Measurements from ENCODE around the gene DDC.
"Not testable (repeated sequence)": the region's sequence is repeated elsewhere in the genome, so short reads cannot be mapped to it uniquely, and the experiment has no call there.

Gene DDC

DNA sequence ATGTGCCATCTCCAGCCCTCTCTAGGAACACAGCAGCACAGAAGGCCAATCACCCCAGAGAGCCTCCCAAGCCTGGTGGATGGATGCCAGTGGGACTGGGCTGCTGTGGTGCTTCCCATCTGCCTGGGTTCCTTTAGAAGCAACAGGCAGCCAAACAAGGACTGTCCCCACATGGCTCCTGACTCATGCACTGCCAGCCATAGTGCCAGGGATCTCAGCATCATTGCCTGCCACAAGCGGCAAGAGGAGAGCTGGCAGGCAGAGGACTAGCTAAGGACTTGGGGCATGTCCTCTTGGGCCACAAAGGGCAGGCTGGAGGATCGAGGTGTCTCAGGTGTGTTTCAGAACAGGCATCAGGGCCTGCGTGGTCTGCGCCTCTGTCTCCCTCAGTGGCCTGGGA lies 91.7 kb downstream of the DDC start:
- DNase-seq (no peak), ATAC-seq (no peak)
- Mint-ChIP-seq H3K27ac (peak overlapping the region in 1 of 2 donors; percentile 67), H3K4me1 (peaks cover 6% of the 10 kb centered on the region), H3K27me3 (peaks cover 24% of the 10 kb centered on the region), H3K4me3 (no peak overlapping the region), H3K9me3 (no peaks in the 10 kb centered on the region)

DNA sequence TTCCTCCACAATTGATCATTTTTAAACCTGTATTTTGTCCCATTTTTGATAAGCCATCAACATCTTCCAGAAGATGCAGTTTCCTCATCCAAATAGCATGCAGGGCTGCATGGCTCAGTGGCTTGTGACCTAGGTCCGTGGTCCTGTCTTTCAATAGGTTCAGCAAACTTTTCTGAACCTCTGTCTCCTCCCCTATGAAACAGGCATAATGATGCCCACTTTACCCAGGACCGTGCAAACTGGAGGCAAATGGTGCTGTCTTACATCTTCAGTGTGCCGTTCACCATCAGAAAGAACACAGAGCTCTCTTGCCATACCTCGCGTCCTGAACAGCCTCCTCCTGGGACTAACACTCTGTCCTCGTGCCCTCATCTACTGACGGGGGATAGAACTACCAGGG lies 92.8 kb downstream of the DDC start:
- peaks cover 24% of the 10 kb centered on the region for H3K27me3 Mint-ChIP-seq
- no peaks in the 10 kb centered on the region for H3K9me3 Mint-ChIP-seq
- ATAC-seq (no peak), DNase-seq (no peak)
- peak overlapping the region in 1 of 2 donors; percentile 51 for H3K27ac Mint-ChIP-seq
- H3K4me3 Mint-ChIP-seq, result no peak overlapping the region
- peaks cover 17% of the 10 kb centered on the region for H3K4me1 Mint-ChIP-seq

DNA sequence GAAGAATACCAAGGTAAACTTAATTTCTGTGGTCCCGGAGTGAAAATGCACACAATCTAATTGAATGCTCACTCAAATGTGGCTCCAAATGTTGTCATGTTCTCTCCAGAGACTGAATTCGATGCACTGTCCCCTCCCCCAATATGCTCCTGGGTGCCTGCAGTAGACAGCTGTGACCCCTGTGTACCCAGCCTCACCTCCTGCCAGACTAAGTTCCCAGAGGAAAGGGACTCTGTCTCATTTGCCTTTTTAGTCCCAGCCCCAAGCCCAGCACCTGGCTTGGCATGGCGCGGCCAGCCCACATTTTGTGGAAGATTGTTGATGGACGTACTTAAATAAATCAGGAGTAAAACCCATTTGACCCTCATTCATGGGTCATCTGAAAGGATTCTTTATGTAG lies 93.2 kb downstream of the DDC start:
- peaks cover 20% of the 10 kb centered on the region for H3K4me1 Mint-ChIP-seq
- ATAC-seq, result no peak
- H3K27ac Mint-ChIP-seq, result no peak overlapping the region
- no peak overlapping the region for H3K4me3 Mint-ChIP-seq
- no peaks in the 10 kb centered on the region for H3K9me3 Mint-ChIP-seq
- peaks cover 24% of the 10 kb centered on the region for H3K27me3 Mint-ChIP-seq
- DNase-seq, result no peak

DNA sequence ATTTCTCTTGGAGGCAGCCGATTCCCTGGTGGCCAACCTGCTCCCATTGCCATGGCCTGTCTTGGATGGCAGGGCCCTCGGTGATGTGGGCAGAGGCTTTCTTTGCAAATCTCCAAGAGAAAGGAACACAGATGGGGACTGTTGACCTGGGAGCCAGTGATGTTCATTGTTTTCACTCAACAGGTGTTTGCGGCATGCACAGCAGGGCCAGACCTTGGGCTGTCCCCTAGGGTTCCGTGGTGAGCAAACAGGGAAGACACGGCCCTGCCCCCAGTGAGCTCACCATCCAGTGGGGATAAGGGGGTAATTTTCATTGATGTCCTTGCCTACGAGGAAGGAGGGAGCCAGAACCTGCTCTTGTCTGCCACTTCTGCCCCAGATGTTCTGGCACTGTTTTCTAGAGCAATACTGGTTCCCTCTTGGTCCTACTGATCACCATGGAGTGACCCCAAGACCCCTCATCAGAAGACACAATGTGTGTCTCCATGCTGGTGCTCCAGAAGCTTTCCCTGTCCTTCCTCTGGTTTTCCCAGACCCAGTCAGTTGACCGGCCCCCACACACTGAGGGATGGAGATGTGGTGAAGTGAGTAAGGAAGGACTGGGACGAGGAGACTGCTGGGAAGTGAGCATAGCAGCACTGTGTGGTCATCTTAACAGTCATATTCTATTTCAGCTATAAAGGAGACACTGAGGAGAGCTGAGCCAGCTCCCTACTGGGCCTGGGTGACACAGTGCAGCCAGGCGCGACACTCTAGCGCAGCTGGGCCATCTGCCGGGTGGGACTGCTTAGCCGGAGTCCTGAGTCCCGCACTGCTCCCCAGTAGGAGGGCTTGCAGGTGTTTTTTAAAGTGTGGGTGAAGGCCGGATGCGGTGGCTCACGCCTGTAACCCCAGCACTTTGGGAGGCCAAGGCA lies 94.7 kb downstream of the DDC start:
- H3K27ac Mint-ChIP-seq, result no peak overlapping the region
- peaks cover 17% of the 10 kb centered on the region for H3K27me3 Mint-ChIP-seq
- no peak overlapping the region for H3K4me3 Mint-ChIP-seq
- ATAC-seq (no peak), DNase-seq (no peak)
- H3K4me1 Mint-ChIP-seq, result peaks cover 20% of the 10 kb centered on the region
- H3K9me3 Mint-ChIP-seq, result no peaks in the 10 kb centered on the region

DNA sequence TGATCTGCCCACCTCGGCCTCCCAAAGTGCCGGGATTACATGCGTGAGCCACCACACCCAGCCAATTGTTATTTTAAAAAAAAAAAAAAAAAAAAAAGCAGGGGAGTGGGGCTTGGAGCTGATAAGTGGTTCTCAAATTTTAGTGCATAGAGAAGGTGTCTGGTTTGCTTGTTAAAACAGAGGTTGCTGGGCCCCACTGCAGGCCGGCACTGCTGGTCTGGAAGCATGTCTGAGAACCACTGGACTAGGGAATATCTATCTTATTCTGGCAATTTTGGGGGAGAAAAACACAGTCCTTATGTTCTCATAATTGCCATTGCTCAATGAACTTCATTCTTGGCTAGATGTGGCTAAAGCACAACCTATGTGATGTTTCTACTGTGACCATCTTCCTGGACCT lies 96.0 kb downstream of the DDC start:
- Mint-ChIP-seq H3K4me1 (peaks cover 14% of the 10 kb centered on the region), H3K9me3 (no peaks in the 10 kb centered on the region), H3K4me3 (no peak overlapping the region), H3K27me3 (peaks cover 15% of the 10 kb centered on the region), H3K27ac (no peak overlapping the region)
- no peak for DNase-seq
- ATAC-seq, result no peak

DNA sequence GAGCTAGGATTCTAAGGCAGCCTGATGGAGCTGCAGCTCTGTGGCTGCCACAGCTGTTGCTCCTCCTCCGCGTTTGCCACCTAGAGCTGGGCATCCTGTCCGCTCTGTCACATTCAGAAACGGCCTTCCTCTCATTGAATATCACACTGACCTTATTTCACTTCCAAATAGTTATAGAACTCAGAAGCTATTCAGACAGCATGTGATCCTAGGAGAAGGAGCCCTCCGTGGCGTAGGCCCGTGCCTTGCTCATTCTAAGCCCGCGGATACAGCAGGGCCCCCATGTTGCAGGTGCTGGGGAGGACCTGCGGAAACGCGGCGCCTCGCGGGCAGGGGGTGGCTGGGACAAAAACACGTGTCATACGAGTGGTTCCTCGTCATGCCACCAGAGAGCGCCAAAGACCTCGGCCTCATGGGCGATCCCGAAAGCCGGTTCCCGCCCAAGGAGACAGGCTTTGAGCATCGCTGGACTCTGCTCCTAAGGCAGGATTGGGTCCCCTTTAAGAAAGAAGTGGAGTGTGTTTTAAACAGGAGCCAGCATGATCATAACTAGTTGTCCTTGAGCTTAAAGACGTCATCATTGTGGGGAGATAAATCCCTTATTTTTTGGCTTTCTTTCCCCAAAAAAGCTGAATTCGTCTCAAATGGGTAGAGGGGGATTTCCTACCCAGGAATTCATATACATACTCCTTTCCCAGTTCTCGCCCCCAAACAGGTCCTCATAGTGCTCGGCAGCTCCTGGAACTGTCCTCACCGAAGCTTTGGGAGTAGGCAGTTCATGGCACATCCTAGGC lies 97.2 kb downstream of the DDC start:
- peaks cover 14% of the 10 kb centered on the region for H3K4me1 Mint-ChIP-seq
- H3K9me3 Mint-ChIP-seq, result no peaks in the 10 kb centered on the region
- ATAC-seq (peak; percentile 90), DNase-seq (peak; percentile 80 to 83)
- peak overlapping the region; percentile 13 to 79 for H3K27ac Mint-ChIP-seq
- peaks cover 6% of the 10 kb centered on the region for H3K27me3 Mint-ChIP-seq
- peak overlapping the region; percentile 42 to 51 for H3K4me3 Mint-ChIP-seq

DNA sequence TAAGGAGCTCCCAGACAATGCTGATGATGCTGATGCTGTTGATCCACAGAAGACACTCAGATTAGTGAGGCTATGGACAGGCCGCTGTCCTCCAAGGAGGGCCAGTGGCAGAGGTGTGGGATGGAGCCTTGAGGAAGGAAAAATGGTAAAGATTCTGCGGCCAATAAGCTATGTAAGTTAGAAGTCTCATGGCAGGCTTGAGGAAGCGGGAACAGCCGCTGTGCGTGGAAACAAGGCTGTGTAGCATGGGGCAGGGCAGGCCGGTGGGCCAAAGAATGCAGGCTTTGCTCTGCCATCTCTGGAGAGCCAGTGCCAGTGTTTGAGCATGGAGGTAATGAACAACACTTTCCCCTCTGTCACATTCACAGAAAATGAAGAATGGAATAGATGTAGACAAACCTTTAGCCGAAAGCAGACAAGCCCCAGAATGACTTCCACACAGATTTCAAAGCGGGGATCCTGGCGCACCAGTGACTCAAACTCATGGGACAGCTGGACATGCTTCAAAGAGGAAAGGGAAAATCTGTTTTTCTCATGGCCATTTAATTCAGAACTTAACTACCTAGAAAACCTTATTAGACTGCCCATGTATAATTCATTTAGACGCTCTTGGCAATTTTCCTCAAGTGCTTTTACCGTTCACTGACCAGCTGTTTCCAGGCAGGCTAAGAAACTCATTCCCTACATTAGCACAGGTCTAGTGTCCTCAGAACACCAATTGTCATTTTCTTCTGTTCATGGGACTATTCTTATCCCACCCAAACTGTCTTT lies 98.2 kb downstream of the DDC start:
- no peaks in the 10 kb centered on the region for H3K27me3 Mint-ChIP-seq
- H3K4me1 Mint-ChIP-seq, result peaks cover 15% of the 10 kb centered on the region
- no peak for ATAC-seq
- no peaks in the 10 kb centered on the region for H3K9me3 Mint-ChIP-seq
- no peak for DNase-seq
- peak overlapping the region in 1 of 2 donors; percentile 51 for H3K4me3 Mint-ChIP-seq
- peak overlapping the region in 1 of 2 donors; percentile 4 for H3K27ac Mint-ChIP-seq

DNA sequence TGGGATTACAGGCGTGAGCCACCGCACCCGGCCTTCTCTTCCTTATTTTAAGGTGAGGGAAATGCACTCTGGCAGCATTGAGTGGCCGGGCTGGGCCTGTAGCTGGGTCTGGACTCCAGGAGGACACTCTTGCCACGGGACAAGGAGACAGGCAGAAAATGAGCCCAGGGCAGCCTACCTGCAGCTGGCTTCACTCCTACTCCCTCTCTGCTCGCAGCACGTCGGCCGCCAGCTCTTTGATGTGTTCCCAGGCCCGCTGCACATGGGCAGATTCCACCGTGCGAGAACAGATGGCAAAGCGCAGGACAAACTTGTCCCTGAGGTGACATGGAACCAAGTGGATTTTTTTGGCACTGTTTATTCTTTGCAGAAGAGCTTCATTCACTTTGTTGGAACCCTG lies 102.2 kb downstream of the DDC start:
- Mint-ChIP-seq H3K9me3 (no peaks in the 10 kb centered on the region), H3K4me3 (no peak overlapping the region), H3K4me1 (peaks cover 14% of the 10 kb centered on the region), H3K27ac (no peak overlapping the region), H3K27me3 (no peaks in the 10 kb centered on the region)
- DNase-seq, result no peak
- no peak for ATAC-seq

DNA sequence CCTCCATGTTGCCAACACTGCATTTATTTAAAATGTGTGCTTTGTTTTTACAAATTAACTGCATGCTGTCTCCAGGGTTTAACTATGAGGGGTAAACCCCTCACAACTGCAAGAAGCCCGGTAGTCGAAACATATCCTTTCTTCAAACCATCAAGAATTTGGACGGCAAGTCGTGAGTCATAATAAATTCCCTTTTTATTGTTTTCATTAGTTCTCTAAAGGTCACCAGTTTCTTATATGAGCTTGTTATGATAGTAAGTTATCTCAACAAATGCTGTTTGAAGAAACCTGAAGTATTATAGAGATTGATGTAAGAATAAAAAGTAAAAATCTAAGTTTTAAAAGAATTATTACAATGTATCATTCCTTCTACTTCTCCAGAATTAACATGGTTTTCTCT lies 102.8 kb downstream of the DDC start:
- no peak overlapping the region for H3K4me3 Mint-ChIP-seq
- H3K27ac Mint-ChIP-seq, result no peak overlapping the region
- peaks cover 8% of the 10 kb centered on the region for H3K4me1 Mint-ChIP-seq
- DNase-seq (no peak), ATAC-seq (no peak)
- no peaks in the 10 kb centered on the region for H3K27me3 Mint-ChIP-seq
- no peaks in the 10 kb centered on the region for H3K9me3 Mint-ChIP-seq

DNA sequence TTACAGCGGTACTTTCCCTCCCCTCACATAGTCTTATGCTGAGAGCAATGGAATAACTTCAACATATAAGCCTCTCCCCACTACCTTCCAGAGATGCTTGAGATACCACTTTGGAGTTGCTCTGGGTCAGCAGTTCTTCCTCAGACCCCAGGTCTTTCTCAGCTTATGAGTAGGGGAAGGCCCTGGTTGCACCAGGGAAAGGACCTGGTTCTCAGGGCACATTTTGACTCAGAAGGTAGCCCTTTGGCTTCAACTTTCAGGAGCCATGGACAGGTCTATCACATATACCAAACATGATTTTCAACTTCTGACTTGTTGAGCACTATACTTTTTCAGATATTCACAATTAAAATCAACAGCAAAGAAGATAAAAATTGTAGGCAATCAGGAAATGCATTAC lies 103.5 kb downstream of the DDC start:
- H3K27ac Mint-ChIP-seq, result peak overlapping the region; percentile 48 to 87
- ATAC-seq (no peak), DNase-seq (no peak)
- no peaks in the 10 kb centered on the region for H3K9me3 Mint-ChIP-seq
- peaks cover 6% of the 10 kb centered on the region for H3K4me1 Mint-ChIP-seq
- no peak overlapping the region for H3K4me3 Mint-ChIP-seq
- no peaks in the 10 kb centered on the region for H3K27me3 Mint-ChIP-seq

DNA sequence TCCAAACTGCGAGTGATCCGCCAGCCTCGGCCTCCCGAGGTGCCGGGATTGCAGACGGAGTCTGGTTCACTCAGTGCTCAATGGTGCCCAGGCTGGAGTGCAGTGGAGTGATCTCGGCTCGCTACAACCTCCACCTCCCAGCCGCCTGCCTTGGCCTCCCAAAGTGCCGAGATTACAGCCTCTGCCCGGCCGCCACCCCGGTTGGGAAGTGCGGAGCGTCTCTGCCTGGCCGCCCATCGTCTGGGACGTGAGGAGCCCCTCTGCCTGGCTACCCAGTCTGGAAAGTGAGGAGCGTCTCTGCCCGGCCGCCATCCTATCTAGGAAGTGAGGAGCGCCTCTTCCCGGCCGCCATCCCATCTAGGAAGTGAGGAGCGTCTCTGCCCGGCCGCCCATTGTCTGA lies 106.0 kb downstream of the DDC start:
- H3K4me3 Mint-ChIP-seq, H3K27ac Mint-ChIP-seq, ATAC-seq, H3K9me3 Mint-ChIP-seq, DNase-seq, H3K27me3 Mint-ChIP-seq, H3K4me1 Mint-ChIP-seq: not testable (repeated sequence)

DNA sequence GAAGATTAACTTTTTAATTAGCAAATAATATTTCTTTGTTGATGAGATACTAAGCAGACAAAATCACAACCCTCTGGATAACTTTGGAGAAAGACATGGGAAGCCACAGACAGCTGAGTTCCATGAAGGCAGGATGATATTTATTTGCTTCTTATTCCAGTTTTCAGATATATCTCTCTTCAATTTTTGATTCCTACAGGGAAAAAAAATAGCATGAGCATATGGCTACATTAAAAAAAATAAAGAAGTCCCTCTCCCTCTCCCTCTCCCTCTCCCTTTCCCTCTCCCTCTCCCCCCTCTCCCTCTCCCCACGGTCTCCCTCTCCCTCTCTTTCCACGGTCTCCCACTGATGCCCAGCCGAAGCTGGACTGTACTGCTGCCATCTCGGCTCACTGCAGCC lies 106.6 kb downstream of the DDC start:
- H3K27ac Mint-ChIP-seq, H3K4me3 Mint-ChIP-seq, H3K4me1 Mint-ChIP-seq, H3K9me3 Mint-ChIP-seq, ATAC-seq, DNase-seq, H3K27me3 Mint-ChIP-seq: not testable (repeated sequence)

DNA sequence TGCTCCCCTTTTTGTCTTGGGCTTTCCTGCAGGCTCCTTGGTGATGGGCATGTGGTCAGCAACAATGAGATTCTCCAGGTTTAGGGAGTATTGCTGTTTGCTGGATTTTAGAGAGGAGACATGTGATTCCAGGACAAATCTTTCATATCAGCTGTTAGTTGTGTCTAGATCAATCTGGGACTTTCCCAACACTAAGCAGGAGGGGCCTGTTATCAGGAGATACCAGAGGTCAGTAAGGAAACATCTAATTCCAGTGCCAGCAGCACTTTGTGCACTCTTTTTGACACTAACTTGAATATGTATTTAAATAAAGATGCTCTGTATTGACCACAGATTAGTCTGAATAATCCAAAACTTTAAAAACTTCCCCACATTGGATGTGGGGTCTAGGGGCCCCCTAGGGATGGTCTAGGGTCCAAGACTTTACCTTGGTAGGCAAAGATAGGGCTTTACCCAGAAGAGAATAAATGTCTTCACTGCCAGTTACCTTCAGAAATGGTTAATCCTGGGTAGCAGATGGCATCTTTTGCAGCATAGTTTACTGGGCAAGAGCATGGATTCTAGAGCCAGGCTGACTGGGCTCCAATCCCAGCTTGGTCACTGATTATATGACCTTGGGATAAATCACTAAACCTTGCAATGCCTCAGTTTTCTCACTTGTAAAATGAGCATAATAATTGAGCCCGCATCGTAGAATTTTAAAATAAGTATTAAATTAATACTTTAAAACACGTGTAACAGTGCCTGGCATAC lies 108.7 kb downstream of the DDC start:
- H3K27me3 Mint-ChIP-seq, result no peaks in the 10 kb centered on the region
- no peak overlapping the region for H3K4me3 Mint-ChIP-seq
- ATAC-seq (no peak), DNase-seq (no peak)
- no peaks in the 10 kb centered on the region for H3K9me3 Mint-ChIP-seq
- peak overlapping the region in 1 of 2 donors; percentile 34 for H3K27ac Mint-ChIP-seq
- peaks cover 7% of the 10 kb centered on the region for H3K4me1 Mint-ChIP-seq

DNA sequence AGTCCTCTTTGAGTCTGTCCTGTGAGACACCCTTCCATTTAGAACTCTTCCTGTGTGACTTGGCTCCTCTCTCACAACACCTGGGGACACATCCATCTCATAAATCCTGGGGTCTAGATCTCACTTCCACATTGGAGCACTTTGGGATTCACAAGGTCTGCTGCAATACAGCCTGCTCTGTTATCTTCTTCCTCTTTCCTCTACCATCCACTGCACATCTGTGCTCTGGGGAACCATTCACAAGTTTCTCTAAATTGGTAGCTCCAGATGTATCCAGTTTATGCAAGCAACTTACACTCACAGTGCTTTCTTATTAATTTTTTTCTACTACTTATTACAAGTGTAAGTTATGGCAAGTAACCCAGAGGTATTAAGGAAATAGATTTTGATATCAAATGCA lies 109.5 kb downstream of the DDC start:
- no peak for ATAC-seq
- Mint-ChIP-seq H3K27me3 (no peaks in the 10 kb centered on the region), H3K4me3 (no peak overlapping the region), H3K9me3 (no peaks in the 10 kb centered on the region), H3K27ac (no peak overlapping the region), H3K4me1 (peaks cover 16% of the 10 kb centered on the region)
- no peak for DNase-seq

DNA sequence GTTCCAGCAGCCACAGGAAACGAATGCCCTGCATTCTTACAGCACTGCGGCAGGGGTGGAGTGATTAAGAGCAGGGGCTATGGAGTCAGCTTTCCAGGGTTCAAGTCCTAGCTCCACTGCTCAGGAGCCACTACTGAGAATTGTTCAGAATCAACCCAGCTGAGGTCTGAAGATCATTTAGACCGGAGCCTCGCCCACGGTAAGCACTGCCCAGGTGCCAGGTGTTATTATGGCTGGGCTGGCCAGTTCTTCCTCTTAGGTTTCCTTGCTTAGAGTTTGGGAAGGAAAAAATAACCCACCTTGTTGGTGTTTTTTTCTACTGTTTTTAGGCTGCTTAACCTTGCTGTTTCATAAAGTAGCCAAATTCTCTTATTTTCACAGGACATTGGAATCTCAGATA lies 110.2 kb downstream of the DDC start:
- Mint-ChIP-seq H3K4me1 (peaks cover 19% of the 10 kb centered on the region), H3K27me3 (no peaks in the 10 kb centered on the region), H3K9me3 (no peaks in the 10 kb centered on the region), H3K27ac (no peak overlapping the region), H3K4me3 (no peak overlapping the region)
- no peak for DNase-seq
- ATAC-seq, result no peak
